ENCODE measurements around the gene CDKN3. TPM values are rescaled to one million over a fixed set of nuclear protein-coding genes. Genes with fewer than 3 reads are reported as not detected.
"Not testable (repeated sequence)": the region's sequence is repeated elsewhere in the genome, so short reads cannot be mapped to it uniquely, and the experiment has no call there.

The CDKN3 gene
- total RNA-seq, 2 donors from 2014 or later, result 3.5 to 13.5 TPM

DNA sequence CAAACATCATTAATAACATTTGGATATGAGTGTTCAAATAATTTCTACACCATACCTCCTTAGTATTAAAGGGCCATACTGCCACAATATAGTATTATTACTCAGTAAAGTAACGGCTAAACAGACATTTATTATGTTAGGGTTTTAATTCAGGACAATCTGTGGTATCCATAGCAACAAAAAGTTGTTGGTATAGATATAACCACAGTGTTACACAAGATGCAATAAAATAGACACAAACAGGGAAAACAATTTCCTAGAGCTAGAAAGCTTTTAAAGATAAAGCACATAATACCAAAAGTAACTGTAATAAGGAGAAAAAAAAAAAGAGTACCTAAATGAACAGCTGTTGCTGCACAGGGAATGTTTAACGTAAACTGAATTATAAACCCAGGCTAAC lies 28.3 kb downstream of the CDKN3 start:
- Histone ChIP-seq H3K9me3 (no peaks in the 10 kb centered on the region), H3K27me3 (replicated peaks; ENCODE audit: insufficient read depth) (no peaks in the 10 kb centered on the region), H3K4me1 (ENCODE audit: control insufficient read depth in 1 of 2, low read depth in 2 of 2) (no peaks in the 10 kb centered on the region), H3K4me3 (no peak overlapping the region), H3K36me3 (peaks cover 18% of the 10 kb centered on the region), H3K27ac (no peak overlapping the region)
- DNase-seq (ENCODE audit: low spot score), result no peak
- ATAC-seq (ENCODE audit: insufficient number of reproducible peaks, low FRiP score, low read depth), result no peak
- TF ChIP-seq, protein P1, sequence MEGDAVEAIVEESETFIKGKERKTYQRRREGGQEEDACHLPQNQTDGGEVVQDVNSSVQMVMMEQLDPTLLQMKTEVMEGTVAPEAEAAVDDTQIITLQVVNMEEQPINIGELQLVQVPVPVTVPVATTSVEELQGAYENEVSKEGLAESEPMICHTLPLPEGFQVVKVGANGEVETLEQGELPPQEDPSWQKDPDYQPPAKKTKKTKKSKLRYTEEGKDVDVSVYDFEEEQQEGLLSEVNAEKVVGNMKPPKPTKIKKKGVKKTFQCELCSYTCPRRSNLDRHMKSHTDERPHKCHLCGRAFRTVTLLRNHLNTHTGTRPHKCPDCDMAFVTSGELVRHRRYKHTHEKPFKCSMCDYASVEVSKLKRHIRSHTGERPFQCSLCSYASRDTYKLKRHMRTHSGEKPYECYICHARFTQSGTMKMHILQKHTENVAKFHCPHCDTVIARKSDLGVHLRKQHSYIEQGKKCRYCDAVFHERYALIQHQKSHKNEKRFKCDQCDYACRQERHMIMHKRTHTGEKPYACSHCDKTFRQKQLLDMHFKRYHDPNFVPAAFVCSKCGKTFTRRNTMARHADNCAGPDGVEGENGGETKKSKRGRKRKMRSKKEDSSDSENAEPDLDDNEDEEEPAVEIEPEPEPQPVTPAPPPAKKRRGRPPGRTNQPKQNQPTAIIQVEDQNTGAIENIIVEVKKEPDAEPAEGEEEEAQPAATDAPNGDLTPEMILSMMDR (IDR thresholded peaks at IDR 0.05), result no peak

GRCh38 chr14:54425537-54426274 lies 28.9 kb downstream of the CDKN3 start:
- Histone ChIP-seq H3K4me3 (no peak overlapping the region), H3K27me3 (replicated peaks; ENCODE audit: insufficient read depth) (no peaks in the 10 kb centered on the region), H3K27ac (no peak overlapping the region), H3K36me3 (peaks cover 18% of the 10 kb centered on the region), H3K4me1 (ENCODE audit: control insufficient read depth in 1 of 2, low read depth in 2 of 2) (no peaks in the 10 kb centered on the region), H3K9me3 (no peaks in the 10 kb centered on the region)
- no peak for ATAC-seq (ENCODE audit: insufficient number of reproducible peaks, low FRiP score, low read depth)
- TF ChIP-seq, protein P1 (IDR thresholded peaks at IDR 0.05), result no peak
- no peak for DNase-seq (ENCODE audit: low spot score)

DNA sequence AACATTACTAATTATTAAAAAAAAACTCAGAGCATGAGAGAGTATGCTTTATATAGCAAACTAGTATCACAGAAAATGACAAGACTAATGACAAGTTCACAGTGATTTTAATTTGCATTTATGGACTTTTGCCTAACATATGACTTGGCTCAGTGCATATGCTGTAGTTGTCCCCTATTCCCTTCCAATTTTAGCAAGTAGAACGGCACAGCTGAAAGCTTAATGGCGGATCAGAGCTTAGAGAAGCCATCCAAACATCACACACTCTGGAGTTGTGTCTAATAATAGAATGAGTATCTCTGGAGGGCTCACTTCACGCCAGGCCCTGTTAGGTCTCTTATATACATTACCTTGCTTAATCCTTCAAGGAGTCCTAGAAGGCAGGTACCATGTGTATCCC lies 31.1 kb downstream of the CDKN3 start:
- Histone ChIP-seq H3K4me1 (ENCODE audit: control insufficient read depth in 1 of 2, low read depth in 2 of 2) (no peaks in the 10 kb centered on the region), H3K9me3 (no peaks in the 10 kb centered on the region), H3K27ac (no peak overlapping the region), H3K27me3 (replicated peaks; ENCODE audit: insufficient read depth) (no peaks in the 10 kb centered on the region), H3K4me3 (no peak overlapping the region), H3K36me3 (peaks cover 18% of the 10 kb centered on the region)
- DNase-seq (ENCODE audit: low spot score), result no peak
- ATAC-seq (ENCODE audit: insufficient number of reproducible peaks, low FRiP score, low read depth), result no peak
- TF ChIP-seq, protein P1 (IDR thresholded peaks at IDR 0.05), result no peak

DNA sequence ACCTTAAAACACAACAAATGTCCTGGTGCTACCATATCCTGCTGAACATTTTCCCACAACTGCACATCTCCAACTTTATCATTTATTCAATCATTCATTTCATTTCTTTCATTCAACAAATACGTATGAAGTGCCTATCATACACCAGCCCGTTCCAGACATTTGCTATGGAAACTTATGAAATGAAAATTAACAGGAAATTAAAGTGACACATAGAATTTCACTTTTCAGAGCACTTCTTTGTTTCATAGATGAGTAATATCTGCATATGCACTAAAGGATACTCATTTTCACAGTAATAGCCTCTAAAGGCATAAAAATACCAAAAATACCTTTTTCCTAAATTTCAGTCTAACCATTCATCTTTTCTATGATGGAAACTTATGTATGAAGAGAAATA lies 31.7 kb downstream of the CDKN3 start:
- DNase-seq (ENCODE audit: low spot score), result no peak

DNA sequence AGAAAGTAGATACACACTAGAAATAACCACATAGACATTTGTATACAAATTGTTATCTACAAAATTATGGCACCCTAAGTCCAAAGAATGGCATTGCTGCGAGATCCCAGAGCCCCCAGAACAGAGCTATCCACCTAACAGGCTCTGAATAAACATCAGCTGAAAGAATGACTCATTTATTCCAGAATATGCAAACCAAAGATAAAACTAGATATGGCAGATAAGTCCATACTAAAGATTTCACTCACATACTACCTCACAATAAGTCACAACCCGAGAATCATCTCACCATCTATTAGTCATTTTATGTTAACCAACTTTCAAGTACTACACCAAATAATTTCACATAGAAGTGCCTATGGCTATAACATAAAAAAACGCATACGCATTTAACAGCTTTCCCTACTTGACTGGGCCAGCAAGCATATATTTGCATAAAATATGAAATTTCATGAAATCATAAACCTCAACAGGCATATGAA lies 38.7 kb downstream of the CDKN3 start:
- H3K4me3 ChIP-seq, result no peak overlapping the region
- TF ChIP-seq, protein P1 (IDR thresholded peaks at IDR 0.05), result no peak
- DNase-seq (ENCODE audit: low spot score) (no peak), ATAC-seq (ENCODE audit: insufficient number of reproducible peaks, low FRiP score, low read depth) (no peak)
- H3K36me3 ChIP-seq, result no peaks in the 10 kb centered on the region
- no peaks in the 10 kb centered on the region for H3K9me3 ChIP-seq
- no peak overlapping the region for H3K27ac ChIP-seq
- no peaks in the 10 kb centered on the region for H3K27me3 ChIP-seq (replicated peaks; ENCODE audit: insufficient read depth)
- peaks cover 4 to 18% of the 10 kb centered on the region in 2 donors for H3K4me1 ChIP-seq (ENCODE audit: control insufficient read depth in 1 of 2, low read depth in 2 of 2)

More for the DNA sequence above, 31.7 kb downstream of the CDKN3 start:
- TF ChIP-seq, protein P1 (IDR thresholded peaks at IDR 0.05), result no peak
- H3K36me3 ChIP-seq, result peaks cover 18% of the 10 kb centered on the region
- no peak overlapping the region for H3K4me3 ChIP-seq
- no peaks in the 10 kb centered on the region for H3K27me3 ChIP-seq (replicated peaks; ENCODE audit: insufficient read depth)
- H3K4me1 ChIP-seq (ENCODE audit: control insufficient read depth in 1 of 2, low read depth in 2 of 2), result no peaks in the 10 kb centered on the region
- no peak overlapping the region for H3K27ac ChIP-seq
- no peaks in the 10 kb centered on the region for H3K9me3 ChIP-seq
- ATAC-seq (ENCODE audit: insufficient number of reproducible peaks, low FRiP score, low read depth), result no peak

DNA sequence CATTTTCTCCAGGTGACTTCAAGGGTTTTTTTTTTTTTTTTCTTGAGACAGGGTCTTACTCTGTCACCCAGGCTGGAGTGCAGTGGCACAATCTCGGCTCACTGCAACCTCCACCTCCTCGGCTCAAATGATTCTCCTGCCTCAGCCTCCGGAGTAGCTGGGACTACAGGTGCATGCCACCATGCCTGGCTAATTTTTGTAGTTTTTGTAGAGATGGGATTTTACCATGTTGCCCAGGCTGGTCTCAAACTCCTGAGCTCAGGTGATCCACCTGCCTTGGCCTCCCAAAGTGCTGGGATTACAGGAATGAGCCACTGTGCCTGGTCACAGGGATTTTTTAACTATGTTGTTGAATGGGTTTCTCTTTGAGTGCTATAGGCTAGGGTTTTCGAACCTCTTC lies 41.1 kb downstream of the CDKN3 start:
- not testable (repeated sequence) for H3K9me3 ChIP-seq; ATAC-seq (ENCODE audit: insufficient number of reproducible peaks, low FRiP score, low read depth); H3K27me3 ChIP-seq (replicated peaks; ENCODE audit: insufficient read depth); DNase-seq (ENCODE audit: low spot score); H3K4me3 ChIP-seq; H3K27ac ChIP-seq; H3K36me3 ChIP-seq
- H3K4me1 ChIP-seq (ENCODE audit: control insufficient read depth in 1 of 2, low read depth in 2 of 2), result peaks cover 4 to 18% of the 10 kb centered on the region in 2 donors
